HG03159 (cell line): ENCODE results near the gene ETV6.

Source experiments
- ATAC-seq: cut with Tn5 transposase; IDR thresholded peaks from one replicate; pipeline ENCODE4 v1.9.1; 2021; ENCODE audit warnings: mild to moderate bottlenecking, moderate library complexity; ENCODE audit not compliant: unreplicated experiment

Gene ETV6

GRCh38 chr12:11846488-11846887 lies 197.0 kb downstream of the ETV6 start:
- no peak for ATAC-seq

GRCh38 chr12:11847539-11847938 lies 198.1 kb downstream of the ETV6 start:
- ATAC-seq, result no peak

GRCh38 chr12:11849757-11850504 lies 200.5 kb downstream of the ETV6 start:
- ATAC-seq, result no peak

GRCh38 chr12:11853126-11853525 lies 203.7 kb downstream of the ETV6 start:
- no peak for ATAC-seq

- ATAC-seq, result no peak
Measured at GRCh38 chr12:11854011-11854499, 204.6 kb downstream of the ETV6 start.

- ATAC-seq, result no peak
Measured at GRCh38 chr12:11855983-11856374, 206.5 kb downstream of the ETV6 start.

- no peak for ATAC-seq
Measured at GRCh38 chr12:11856971-11857370, 207.5 kb downstream of the ETV6 start.

GRCh38 chr12:11859705-11860425 lies 210.4 kb downstream of the ETV6 start:
- ATAC-seq, result no peak

- no peak for ATAC-seq
Measured at GRCh38 chr12:11861155-11861863, 211.8 kb downstream of the ETV6 start.

GRCh38 chr12:11861864-11862600 lies 212.6 kb downstream of the ETV6 start:
- ATAC-seq, result no peak

GRCh38 chr12:11862798-11863197 lies 213.3 kb downstream of the ETV6 start:
- ATAC-seq, result no peak

GRCh38 chr12:11863478-11863906 lies 214.0 kb downstream of the ETV6 start:
- no peak for ATAC-seq

- ATAC-seq, result no peak
Measured at GRCh38 chr12:11863988-11864387, 214.5 kb downstream of the ETV6 start.

GRCh38 chr12:11865824-11866223 lies 216.3 kb downstream of the ETV6 start:
- no peak for ATAC-seq

- no peak for ATAC-seq
Measured at GRCh38 chr12:11868027-11868426, 218.6 kb downstream of the ETV6 start.

GRCh38 chr12:11869406-11869805 lies 219.9 kb downstream of the ETV6 start:
- no peak for ATAC-seq

- ATAC-seq, result no peak
Measured at GRCh38 chr12:11870041-11870451, 220.6 kb downstream of the ETV6 start.

GRCh38 chr12:11872055-11872454 lies 222.6 kb downstream of the ETV6 start:
- no peak for ATAC-seq

- no peak for ATAC-seq
Measured at GRCh38 chr12:11875414-11875935, 226.0 kb downstream of the ETV6 start.

- no peak for ATAC-seq
Measured at GRCh38 chr12:11876307-11876706, 226.8 kb downstream of the ETV6 start.
